Esophagus muscularis mucosa (tissue), 3 donors: Measurements from ENCODE around the gene TCAIM.

ENCODE experiments used
- CTCF ChIP-seq, 3 experiments: fragments of 200-600 bp in 2 of 3; fragments of 450-650 bp in 1 of 3; sonication (generic) in 2 of 3; IDR thresholded peaks; one replicate each; pipeline ENCODE4 v1.5.1; 2017 to 2019; ENCODE audit warnings: antibody characterized with exemption in 3 of 3, mild to moderate bottlenecking in 2 of 3, moderate library complexity in 1 of 3
- POLR2A ChIP-seq: fragments of 450-650 bp; IDR thresholded peaks from one replicate; pipeline ENCODE4 v1.6.1; 2017; ENCODE audit warnings: antibody characterized with exemption, moderate library complexity, mild to moderate bottlenecking, low read depth
- POLR2AphosphoS5 ChIP-seq, 2 donors: sonication (generic); formaldehyde crosslinking; IDR thresholded peaks; one replicate each; pipeline ENCODE4 v1.6.1; 2017; ENCODE audit warnings: antibody characterized with exemption in 2 of 2

GRCh38 chr3:44400771-44401170 lies 62.2 kb downstream of the TCAIM start:
- no peak for TF ChIP-seq CTCF (IDR thresholded peaks at IDR 0.05)
- no peak for TF ChIP-seq POLR2AphosphoS5 (IDR thresholded peaks at IDR 0.05)
- TF ChIP-seq POLR2A: no peak
